ENCODE measurements around the gene SSC4D.

DNA sequence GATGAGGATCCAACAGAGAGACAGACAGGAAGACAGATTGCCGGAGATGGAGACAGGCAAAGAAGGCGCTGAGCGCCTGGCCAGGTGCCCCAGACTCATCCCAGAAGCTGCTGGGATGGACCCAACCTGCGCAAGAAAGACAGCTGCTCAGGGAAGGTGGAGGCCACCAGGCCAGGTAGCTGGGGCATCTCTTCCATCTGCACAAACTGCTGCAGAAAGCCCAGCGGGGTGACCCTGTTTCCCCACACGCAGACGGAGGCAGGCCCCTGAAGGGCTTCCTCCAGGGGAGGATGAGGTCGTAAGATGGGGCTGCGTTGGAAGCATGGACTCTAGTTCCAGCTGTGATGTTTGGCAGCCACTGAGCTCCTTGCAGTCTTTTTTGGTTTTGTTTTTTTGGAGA lies 34.2 kb downstream of the SSC4D start:
- TF ChIP-seq GATA2 (IDR thresholded peaks at IDR 0.05; ENCODE audit: low read depth, low read length) (no peak), GATA3 (IDR thresholded peaks at IDR 0.05; ENCODE audit: low read depth, low read length) (no peak)

Measured in SH-SY5Y (cell line).